Activated CD4-positive, alpha-beta memory T cell treated with anti-CD3 and anti-CD28 coated beads for 36 hours (primary cell): Measurements from ENCODE around the gene MYO1B. TPM values are rescaled to one million over a fixed set of nuclear protein-coding genes. Genes with fewer than 3 reads are reported as not detected.

Source experiments
- CTCF ChIA-PET: fragments of 350-600 bp; sonication (Branson Sonifier 250); formaldehyde crosslinking; loops from one replicate; lab custom pipeline; 2021; ENCODE audit warnings: antibody characterized with exemption, inconsistent platforms; lab: Charles Lee
- POLR2A ChIA-PET: fragments of 350-600 bp; sonication (Branson Sonifier 250); formaldehyde crosslinking; loops from one replicate; lab custom pipeline; 2021; ENCODE audit warnings: antibody characterized with exemption; lab: Charles Lee
- DNase-seq: peaks from one replicate; pipeline ENCODE4 v3.0.0-alpha.2; 2020
- H3K27ac Mint-ChIP-seq: one replicate; pipeline ENCODE4 v1.8.0; 2021; ENCODE audit warnings: mixed read lengths
- H3K27me3 Mint-ChIP-seq: one replicate; pipeline ENCODE4 v1.8.0; 2021; ENCODE audit warnings: mixed read lengths
- H3K36me3 Mint-ChIP-seq: one replicate; pipeline ENCODE4 v1.8.0; 2021; ENCODE audit warnings: mixed read lengths
- H3K4me1 Mint-ChIP-seq: one replicate; pipeline ENCODE4 v1.8.0; 2021; ENCODE audit warnings: low read depth, mixed read lengths
- H3K4me3 Mint-ChIP-seq: one replicate; pipeline ENCODE4 v1.8.0; 2021; ENCODE audit warnings: mild to moderate bottlenecking, mixed read lengths
- H3K9me3 Mint-ChIP-seq: one replicate; pipeline ENCODE4 v1.8.0; 2021; ENCODE audit warnings: mixed read lengths
- intact Hi-C: fragments of 100-400 bp; cut with micrococcal nuclease; formaldehyde crosslinking; loops from one replicate; pipeline ENCODE4 v1.15.1; 2023
- total RNA-seq, 2 experiments: library from RNA; stranded (reverse); gene quantifications; one replicate each; pipeline ENCODE4 v1.2.3, GENCODE V29; 2021

MYO1B gene
- total RNA-seq, 2 experiments from 2014 or later, result 13.5 to 15.6 TPM

- DNase-seq, result no peak
- H3K4me1 Mint-ChIP-seq, result no peaks in the 10 kb centered on the region
- no peak overlapping the region for H3K27ac Mint-ChIP-seq
- CTCF ChIA-PET, result no interaction called here
- H3K4me3 Mint-ChIP-seq, result no peak overlapping the region
- no peaks in the 10 kb centered on the region for H3K27me3 Mint-ChIP-seq
- no peaks in the 10 kb centered on the region for H3K9me3 Mint-ChIP-seq
- intact Hi-C loops, result no loop called here
- POLR2A ChIA-PET, result no interaction called here
- peaks cover 3% of the 10 kb centered on the region for H3K36me3 Mint-ChIP-seq
These were observed 165.6 kb downstream of the MYO1B start for GRCh38 chr2:191410646-191411436.

- Mint-ChIP-seq H3K9me3 (no peaks in the 10 kb centered on the region), H3K4me3 (no peak overlapping the region), H3K4me1 (no peaks in the 10 kb centered on the region), H3K27ac (no peak overlapping the region), H3K27me3 (no peaks in the 10 kb centered on the region), H3K36me3 (peaks cover 3% of the 10 kb centered on the region)
- CTCF ChIA-PET, result no interaction called here
- intact Hi-C loops, result no loop called here
- DNase-seq, result no peak
- POLR2A ChIA-PET, result no interaction called here
These were observed 166.3 kb downstream of the MYO1B start for GRCh38 chr2:191411472-191411871.

- ChIA-PET POLR2A (no interaction called here), CTCF (no interaction called here)
- Mint-ChIP-seq H3K36me3 (peaks cover 3% of the 10 kb centered on the region), H3K4me3 (no peak overlapping the region), H3K27ac (no peak overlapping the region), H3K9me3 (no peaks in the 10 kb centered on the region), H3K27me3 (no peaks in the 10 kb centered on the region), H3K4me1 (no peaks in the 10 kb centered on the region)
- intact Hi-C loops, result no loop called here
- DNase-seq, result no peak
These were observed 167.1 kb downstream of the MYO1B start for GRCh38 chr2:191412353-191412752.

GRCh38 chr2:191415101-191415500, 169.9 kb downstream of the MYO1B start:
- H3K4me1 Mint-ChIP-seq, result no peaks in the 10 kb centered on the region
- peaks cover 2% of the 10 kb centered on the region for H3K36me3 Mint-ChIP-seq
- ChIA-PET POLR2A (no interaction called here), CTCF (no interaction called here)
- no peaks in the 10 kb centered on the region for H3K9me3 Mint-ChIP-seq
- H3K4me3 Mint-ChIP-seq, result no peak overlapping the region
- no peak for DNase-seq
- H3K27ac Mint-ChIP-seq, result no peak overlapping the region
- intact Hi-C loops, result no loop called here
- no peaks in the 10 kb centered on the region for H3K27me3 Mint-ChIP-seq

- POLR2A ChIA-PET, result no interaction called here
- no peak overlapping the region for H3K27ac Mint-ChIP-seq
- intact Hi-C loops, result no loop called here
- DNase-seq, result no peak
- CTCF ChIA-PET, result no interaction called here
- peaks cover 2% of the 10 kb centered on the region for H3K36me3 Mint-ChIP-seq
- no peaks in the 10 kb centered on the region for H3K9me3 Mint-ChIP-seq
- no peaks in the 10 kb centered on the region for H3K27me3 Mint-ChIP-seq
- no peak overlapping the region for H3K4me3 Mint-ChIP-seq
- H3K4me1 Mint-ChIP-seq, result no peaks in the 10 kb centered on the region
These were observed 170.7 kb downstream of the MYO1B start for GRCh38 chr2:191415858-191416257.

GRCh38 chr2:191417746-191418145, 172.5 kb downstream of the MYO1B start:
- Mint-ChIP-seq H3K4me3 (no peak overlapping the region), H3K27ac (no peak overlapping the region), H3K36me3 (peaks cover 2% of the 10 kb centered on the region), H3K4me1 (no peaks in the 10 kb centered on the region), H3K27me3 (no peaks in the 10 kb centered on the region), H3K9me3 (no peaks in the 10 kb centered on the region)
- no peak for DNase-seq
- intact Hi-C loops, result no loop called here
- CTCF ChIA-PET, result no interaction called here
- POLR2A ChIA-PET, result no interaction called here

- H3K27ac Mint-ChIP-seq, result no peak overlapping the region
- no peaks in the 10 kb centered on the region for H3K9me3 Mint-ChIP-seq
- no peaks in the 10 kb centered on the region for H3K36me3 Mint-ChIP-seq
- H3K4me3 Mint-ChIP-seq, result no peak overlapping the region
- intact Hi-C loops, result no loop called here
- DNase-seq, result no peak
- H3K4me1 Mint-ChIP-seq, result no peaks in the 10 kb centered on the region
- no peaks in the 10 kb centered on the region for H3K27me3 Mint-ChIP-seq
- POLR2A ChIA-PET, result no interaction called here
- CTCF ChIA-PET, result no interaction called here
These were observed 176.7 kb downstream of the MYO1B start for GRCh38 chr2:191421950-191422349.

- intact Hi-C loops, result no loop called here
- no peak for DNase-seq
- Mint-ChIP-seq H3K4me1 (no peaks in the 10 kb centered on the region), H3K36me3 (no peaks in the 10 kb centered on the region), H3K4me3 (no peak overlapping the region), H3K27me3 (peaks cover 3% of the 10 kb centered on the region), H3K9me3 (no peaks in the 10 kb centered on the region), H3K27ac (no peak overlapping the region)
- CTCF ChIA-PET, result no interaction called here
- POLR2A ChIA-PET, result no interaction called here
These were observed 181.8 kb downstream of the MYO1B start for GRCh38 chr2:191427031-191427430.

- intact Hi-C loops, result no loop called here
- Mint-ChIP-seq H3K9me3 (no peaks in the 10 kb centered on the region), H3K36me3 (no peaks in the 10 kb centered on the region), H3K27ac (no peak overlapping the region), H3K27me3 (peaks cover 3% of the 10 kb centered on the region), H3K4me1 (no peaks in the 10 kb centered on the region), H3K4me3 (no peak overlapping the region)
- DNase-seq, result no peak
- ChIA-PET POLR2A (no interaction called here), CTCF (interaction anchor here (0.9 kb wide), 1 partner anchor 73 kb away, joined by 3 read pairs; no protein-coding TSS in a partner anchor)
These were observed 182.9 kb downstream of the MYO1B start for GRCh38 chr2:191428141-191428540.

GRCh38 chr2:191430476-191430875, 185.3 kb downstream of the MYO1B start:
- peaks cover 3% of the 10 kb centered on the region for H3K27me3 Mint-ChIP-seq
- H3K36me3 Mint-ChIP-seq, result no peaks in the 10 kb centered on the region
- ChIA-PET CTCF (no interaction called here), POLR2A (no interaction called here)
- H3K4me3 Mint-ChIP-seq, result no peak overlapping the region
- H3K9me3 Mint-ChIP-seq, result no peaks in the 10 kb centered on the region
- H3K4me1 Mint-ChIP-seq, result no peaks in the 10 kb centered on the region
- no peak for DNase-seq
- intact Hi-C loops, result no loop called here
- no peak overlapping the region for H3K27ac Mint-ChIP-seq

GRCh38 chr2:191432121-191432520, 186.9 kb downstream of the MYO1B start:
- ChIA-PET POLR2A (no interaction called here), CTCF (no interaction called here)
- H3K4me1 Mint-ChIP-seq, result no peaks in the 10 kb centered on the region
- no peak overlapping the region for H3K27ac Mint-ChIP-seq
- H3K4me3 Mint-ChIP-seq, result no peak overlapping the region
- DNase-seq, result no peak
- intact Hi-C loops, result no loop called here
- H3K27me3 Mint-ChIP-seq, result peaks cover 3% of the 10 kb centered on the region
- H3K36me3 Mint-ChIP-seq, result no peaks in the 10 kb centered on the region
- no peaks in the 10 kb centered on the region for H3K9me3 Mint-ChIP-seq

GRCh38 chr2:191434072-191434471, 188.9 kb downstream of the MYO1B start:
- Mint-ChIP-seq H3K4me1 (no peaks in the 10 kb centered on the region), H3K4me3 (no peak overlapping the region), H3K9me3 (no peaks in the 10 kb centered on the region), H3K27me3 (peaks cover 3% of the 10 kb centered on the region), H3K27ac (no peak overlapping the region), H3K36me3 (no peaks in the 10 kb centered on the region)
- intact Hi-C loops, result no loop called here
- DNase-seq, result no peak
- POLR2A ChIA-PET, result no interaction called here
- CTCF ChIA-PET, result interaction anchor here (0.8 to 1.1 kb wide), 2 partner anchors 268 to 382 kb away, joined by 3 read pairs; no protein-coding TSS in a partner anchor

- CTCF ChIA-PET, result no interaction called here
- H3K9me3 Mint-ChIP-seq, result no peaks in the 10 kb centered on the region
- H3K4me1 Mint-ChIP-seq, result no peaks in the 10 kb centered on the region
These were observed 189.9 kb downstream of the MYO1B start for GRCh38 chr2:191435141-191435540.

More at GRCh38 chr2:191435141-191435540, 189.9 kb downstream of the MYO1B start:
- no peak overlapping the region for H3K4me3 Mint-ChIP-seq
- no peaks in the 10 kb centered on the region for H3K36me3 Mint-ChIP-seq
- POLR2A ChIA-PET, result no interaction called here
- intact Hi-C loops, result no loop called here
- no peak overlapping the region for H3K27ac Mint-ChIP-seq
- DNase-seq, result no peak
- H3K27me3 Mint-ChIP-seq, result peaks cover 3% of the 10 kb centered on the region
